Hepatocyte (in vitro differentiated cells): ENCODE results near the gene ADAR. TPM values are rescaled to one million over a fixed set of nuclear protein-coding genes. Genes with fewer than 3 reads are reported as not detected.

ENCODE experiments used
- DNase-seq: peaks from one replicate; pipeline ENCODE4 v3.0.0-alpha.2; 2016; ENCODE audit warnings: low spot score
- H2AFZ ChIP-seq: fragments of 200-600 bp; sonication (generic); 2 replicates; pipeline ENCODE4 v1.6.0; 2016; ENCODE audit warnings: antibody characterized with exemption, mild to moderate bottlenecking
- H3K27ac ChIP-seq: fragments of 200-600 bp; sonication (generic); 2 replicates; pipeline ENCODE4 v1.5.1; 2016; ENCODE audit warnings: mild to moderate bottlenecking
- H3K27me3 ChIP-seq: fragments of 200-600 bp; sonication (generic); 2 replicates; pipeline ENCODE4 v1.6.1; 2016
- H3K36me3 ChIP-seq: fragments of 200-600 bp; sonication (generic); replicated peaks from 2 replicates; pipeline ENCODE4 v1.5.1; 2016; ENCODE audit warnings: low read depth; ENCODE audit not compliant: insufficient read depth
- H3K4me1 ChIP-seq: fragments of 200-600 bp; sonication (generic); 2 replicates; pipeline ENCODE4 v1.5.1; 2016; ENCODE audit warnings: mild to moderate bottlenecking, moderate library complexity; ENCODE audit not compliant: insufficient read depth
- H3K4me2 ChIP-seq: fragments of 200-600 bp; sonication (generic); 2 replicates; pipeline ENCODE4 v1.6.0; 2016
- H3K4me3 ChIP-seq: fragments of 200-600 bp; sonication (generic); 2 replicates; pipeline ENCODE4 v1.5.1; 2016; ENCODE audit warnings: mild to moderate bottlenecking
- H3K79me2 ChIP-seq: fragments of 200-600 bp; sonication (generic); 2 replicates; pipeline ENCODE4 v1.6.0; 2017; ENCODE audit warnings: mild to moderate bottlenecking
- H3K9me2 ChIP-seq: fragments of 200-600 bp; sonication (generic); replicated peaks from 2 replicates; pipeline ENCODE4 v1.6.0; 2017; ENCODE audit warnings: mild to moderate bottlenecking; ENCODE audit not compliant: insufficient read depth
- H3K9me3 ChIP-seq: fragments of 200-600 bp; sonication (generic); 2 replicates; pipeline ENCODE4 v1.5.1; 2016; ENCODE audit warnings: low read depth, mild to moderate bottlenecking
- H4K20me1 ChIP-seq: fragments of 200-600 bp; sonication (generic); 2 replicates; pipeline ENCODE4 v1.6.0; 2016; ENCODE audit warnings: mild to moderate bottlenecking; ENCODE audit not compliant: insufficient read depth, poor library complexity, severe bottlenecking
- EZH2 ChIP-seq: fragments of 200-600 bp; sonication (generic); IDR thresholded peaks from 2 replicates; pipeline ENCODE4 v1.6.1; 2016; ENCODE audit warnings: antibody characterized with exemption, mild to moderate bottlenecking, borderline replicate concordance
- EZH2phosphoT487 ChIP-seq: fragments of 200-600 bp; sonication (generic); IDR thresholded peaks from one replicate; pipeline ENCODE4 v1.6.1; 2018; ENCODE audit warnings: antibody characterized with exemption, mild to moderate bottlenecking, low read depth, moderate library complexity; ENCODE audit not compliant: unreplicated experiment, severe bottlenecking
- WGBS: methylation state at CpG from one replicate; pipeline ENCODE4 v1.1.6; 2016; ENCODE audit warnings: low lambda C conversion rate; ENCODE audit errors: missing lambda C conversion rate; 5-methylcytosine and 5-hydroxymethylcytosine counted together
- polyA plus RNA-seq: library from polyadenylated mRNA; unstranded; fragments of >200 nt; fragmentation: Nextera tagmentation; extraction: Ambion mirVana; gene quantifications from 2 replicates; pipeline ENCODE4 v1.2.1, GENCODE V29; 2016
- total RNA-seq: library from RNA; depleted of rRNA; stranded (reverse); fragments of >200 nt; gene quantifications from 2 replicates; pipeline ENCODE4 v1.2.3, GENCODE V29; 2014
- TF ChIP-seq, protein P1 (sequence below): fragments of 200-600 bp; sonication (generic); IDR thresholded peaks from 2 replicates; pipeline ENCODE4 v1.5.1; 2016; ENCODE audit warnings: antibody characterized with exemption, mild to moderate bottlenecking; ENCODE audit not compliant: poor library complexity

The ADAR gene
- total and polyA plus RNA-seq, 2 experiments from 2014 or later, result 57.4 to 104 TPM

DNA sequence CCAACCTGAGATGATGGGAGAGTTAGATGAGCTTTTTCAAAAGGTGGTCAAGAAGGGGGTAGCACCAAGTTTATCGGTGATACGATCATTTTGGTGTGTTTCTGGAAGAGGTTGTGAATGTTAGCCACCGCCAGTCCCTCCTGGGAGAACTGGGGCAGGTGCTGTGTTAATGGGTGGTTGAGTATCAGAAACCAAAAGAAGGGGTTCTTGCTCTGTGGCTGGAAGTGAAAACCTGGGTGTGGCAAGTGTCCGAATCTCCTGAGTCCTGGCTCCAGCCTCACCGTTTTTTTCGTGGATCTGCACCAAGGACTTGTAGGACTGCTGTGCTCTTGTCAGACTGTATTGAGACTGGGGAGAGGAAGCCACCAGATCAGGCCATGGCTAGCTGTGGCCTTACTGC, 57.3 kb downstream of the ADAR start:
- H4K20me1 ChIP-seq, result peaks cover 6% of the 10 kb centered on the region
- H3K4me2 ChIP-seq, result no peak overlapping the region
- DNase-seq, result no peak
- no peaks in the 10 kb centered on the region for H3K9me2 ChIP-seq
- H3K9me3 ChIP-seq, result no peaks in the 10 kb centered on the region
- H3K27me3 ChIP-seq, result no peaks in the 10 kb centered on the region
- TF ChIP-seq EZH2phosphoT487 (no peak), EZH2 (no peak)
- TF ChIP-seq, protein P1, sequence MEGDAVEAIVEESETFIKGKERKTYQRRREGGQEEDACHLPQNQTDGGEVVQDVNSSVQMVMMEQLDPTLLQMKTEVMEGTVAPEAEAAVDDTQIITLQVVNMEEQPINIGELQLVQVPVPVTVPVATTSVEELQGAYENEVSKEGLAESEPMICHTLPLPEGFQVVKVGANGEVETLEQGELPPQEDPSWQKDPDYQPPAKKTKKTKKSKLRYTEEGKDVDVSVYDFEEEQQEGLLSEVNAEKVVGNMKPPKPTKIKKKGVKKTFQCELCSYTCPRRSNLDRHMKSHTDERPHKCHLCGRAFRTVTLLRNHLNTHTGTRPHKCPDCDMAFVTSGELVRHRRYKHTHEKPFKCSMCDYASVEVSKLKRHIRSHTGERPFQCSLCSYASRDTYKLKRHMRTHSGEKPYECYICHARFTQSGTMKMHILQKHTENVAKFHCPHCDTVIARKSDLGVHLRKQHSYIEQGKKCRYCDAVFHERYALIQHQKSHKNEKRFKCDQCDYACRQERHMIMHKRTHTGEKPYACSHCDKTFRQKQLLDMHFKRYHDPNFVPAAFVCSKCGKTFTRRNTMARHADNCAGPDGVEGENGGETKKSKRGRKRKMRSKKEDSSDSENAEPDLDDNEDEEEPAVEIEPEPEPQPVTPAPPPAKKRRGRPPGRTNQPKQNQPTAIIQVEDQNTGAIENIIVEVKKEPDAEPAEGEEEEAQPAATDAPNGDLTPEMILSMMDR, result no peak
- H3K4me1 ChIP-seq, result peaks cover 6% of the 10 kb centered on the region
- WGBS, result 82% methylated on average over 6 of the region's 6 CpGs
- no peak overlapping the region for H3K4me3 ChIP-seq
- H3K36me3 ChIP-seq, result peaks cover 3% of the 10 kb centered on the region
- peaks cover 14% of the 10 kb centered on the region for H3K79me2 ChIP-seq
- no peak overlapping the region for H3K27ac ChIP-seq
- H2AFZ ChIP-seq, result no peak overlapping the region

DNA sequence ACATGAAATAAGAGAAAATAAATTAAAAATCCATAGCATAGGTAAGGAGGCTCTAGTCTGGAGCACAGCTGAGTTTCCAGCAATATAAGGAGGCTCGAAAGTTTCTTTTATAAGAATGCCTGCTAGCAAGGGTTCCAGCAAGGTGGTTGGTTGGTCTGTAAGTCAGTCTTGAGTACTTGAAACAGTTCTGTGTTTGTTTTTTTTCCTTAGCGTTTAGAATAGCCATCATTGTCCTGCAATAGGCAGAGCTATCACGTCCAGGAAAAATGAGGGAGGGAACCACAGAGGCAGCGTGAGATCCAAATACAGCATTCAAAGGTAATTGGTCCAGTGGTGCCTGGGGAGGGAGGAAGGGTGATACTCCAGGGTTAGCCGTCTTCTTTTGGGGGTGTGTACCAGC, 57.9 kb downstream of the ADAR start:
- peaks cover 3% of the 10 kb centered on the region for H4K20me1 ChIP-seq
- peaks cover 8% of the 10 kb centered on the region for H3K79me2 ChIP-seq
- no peaks in the 10 kb centered on the region for H3K9me2 ChIP-seq
- no peak overlapping the region for H2AFZ ChIP-seq
- no peak for DNase-seq
- no peak overlapping the region for H3K4me3 ChIP-seq
- no peaks in the 10 kb centered on the region for H3K27me3 ChIP-seq
- H3K27ac ChIP-seq, result no peak overlapping the region
- H3K9me3 ChIP-seq, result no peaks in the 10 kb centered on the region
- no peak for TF ChIP-seq EZH2phosphoT487
- no peak overlapping the region for H3K4me2 ChIP-seq
- H3K36me3 ChIP-seq, result peaks cover 2% of the 10 kb centered on the region
- H3K4me1 ChIP-seq, result peaks cover 6% of the 10 kb centered on the region
- 76% methylated on average over 5 of the region's 5 CpGs for WGBS

DNA sequence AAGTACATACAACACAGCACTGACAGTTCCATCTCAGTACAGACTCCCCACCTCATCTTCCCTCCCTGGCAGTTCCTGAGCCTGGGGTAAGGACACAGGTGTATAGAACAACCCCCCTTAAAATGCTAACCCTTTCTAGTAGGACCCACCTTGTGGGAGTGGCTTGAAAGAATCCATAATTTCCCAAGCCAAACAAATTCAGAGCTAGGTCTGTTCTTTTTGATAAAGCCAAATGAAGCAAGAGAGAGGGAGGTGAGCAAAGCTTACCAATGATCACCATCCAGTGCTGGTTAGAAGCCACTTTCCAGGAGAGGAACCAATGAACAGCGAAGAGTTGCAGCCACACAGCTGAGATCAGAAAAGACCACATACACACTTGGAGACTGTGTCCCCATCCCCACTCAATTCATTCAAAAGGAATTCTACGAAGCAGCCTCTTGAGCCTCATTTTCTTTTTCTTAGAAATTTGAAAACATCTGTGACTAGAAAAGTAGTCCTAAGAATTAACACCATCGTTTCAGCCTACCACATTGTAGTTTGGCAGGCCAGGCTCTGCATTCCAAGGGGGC, 58.7 kb downstream of the ADAR start:
- Histone ChIP-seq H2AFZ (no peak overlapping the region), H3K4me3 (no peak overlapping the region), H3K4me1 (peaks cover 6% of the 10 kb centered on the region), H4K20me1 (peaks cover 3% of the 10 kb centered on the region), H3K9me3 (no peaks in the 10 kb centered on the region), H3K79me2 (no peaks in the 10 kb centered on the region), H3K27me3 (no peaks in the 10 kb centered on the region), H3K27ac (no peak overlapping the region), H3K4me2 (no peak overlapping the region), H3K9me2 (no peaks in the 10 kb centered on the region), H3K36me3 (no peaks in the 10 kb centered on the region)
- no peak for TF ChIP-seq EZH2phosphoT487
- TF ChIP-seq, protein P1, result no peak
- TF ChIP-seq EZH2, result no peak
- 87% methylated on average over 3 of the region's 3 CpGs for WGBS
- DNase-seq, result no peak

DNA sequence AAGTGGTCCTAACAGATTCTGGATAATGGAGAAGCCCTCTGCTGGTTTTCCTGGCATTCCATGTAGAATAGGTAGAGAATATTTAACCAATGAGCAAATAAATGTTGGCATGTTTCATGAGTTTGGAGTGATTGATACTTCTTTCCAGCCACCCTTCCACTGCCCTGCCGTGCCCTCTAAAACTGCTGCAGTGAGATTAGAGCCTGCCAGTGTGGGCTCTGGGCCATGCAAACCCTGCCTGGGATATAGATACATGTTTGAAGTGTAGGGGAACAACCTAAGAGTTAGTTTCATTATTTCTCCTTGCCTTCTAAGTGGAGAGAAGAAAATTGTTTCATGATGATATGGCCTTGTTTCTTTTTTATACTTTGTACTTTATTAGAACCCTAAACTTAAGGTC, 60.0 kb downstream of the ADAR start:
- WGBS, result 65% methylated on average over 1 of the region's 1 CpG
- Histone ChIP-seq H3K79me2 (no peaks in the 10 kb centered on the region), H3K9me2 (no peaks in the 10 kb centered on the region), H3K4me1 (peaks cover 6% of the 10 kb centered on the region), H4K20me1 (peaks cover 3% of the 10 kb centered on the region), H3K9me3 (no peaks in the 10 kb centered on the region), H3K27ac (peak overlapping the region; percentile 4), H3K4me3 (no peak overlapping the region), H3K27me3 (no peaks in the 10 kb centered on the region), H3K4me2 (no peak overlapping the region), H2AFZ (no peak overlapping the region), H3K36me3 (no peaks in the 10 kb centered on the region)
- TF ChIP-seq EZH2 (no peak), EZH2phosphoT487 (no peak)
- TF ChIP-seq, protein P1, result no peak
- no peak for DNase-seq
